ENCODE results near the gene LRRC18.

Gene LRRC18

DNA sequence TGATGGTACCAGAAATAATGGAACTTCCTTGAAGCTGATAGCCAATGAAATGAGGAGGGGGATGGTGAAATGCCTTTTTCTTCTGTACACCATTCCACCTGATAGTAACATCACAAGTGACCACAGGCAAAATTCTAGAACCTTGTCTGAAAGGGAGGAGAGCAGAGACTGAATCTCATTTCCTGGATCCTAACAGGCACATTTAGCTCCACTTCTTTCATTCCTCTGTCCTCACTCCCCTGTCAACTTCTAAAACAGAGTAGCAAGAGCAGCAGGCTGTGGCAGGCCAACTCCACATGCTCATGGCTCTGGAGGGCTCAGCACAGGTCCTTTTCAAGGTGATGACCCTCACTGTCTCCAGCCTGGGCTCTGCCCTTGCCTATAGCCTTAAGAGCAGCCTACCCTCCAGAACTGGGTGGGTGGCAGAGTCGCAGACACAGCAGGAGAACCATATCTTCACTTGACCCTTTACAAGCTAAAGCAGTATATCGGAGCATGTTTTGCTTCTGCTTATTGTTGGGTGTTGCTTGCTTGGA is at the start of gene LRRC18:
Gene LRRC18, minus strand, starts transcription at position 51 of the 536 bp plus-strand sequence. CDS start 25,685 bp downstream, outside the sequence.
- H3K4me1 Mint-ChIP-seq = peaks cover 3% of the 10 kb centered on the region
- peak within 1 kb of the TSS; percentile 9 for H3K27ac Mint-ChIP-seq
- no peak within 1 kb of the TSS for H3K4me3 Mint-ChIP-seq
- ATAC-seq (ENCODE audit: low read depth) (no peak), DNase-seq (ENCODE audit: low spot score in 2 of 2) (no peak)
- H3K36me3 Mint-ChIP-seq = peaks cover 22% of the 10 kb centered on the region
- H3K27me3 Mint-ChIP-seq = no peaks in the 10 kb centered on the region
- H3K9me3 Mint-ChIP-seq = no peaks in the 10 kb centered on the region

DNA sequence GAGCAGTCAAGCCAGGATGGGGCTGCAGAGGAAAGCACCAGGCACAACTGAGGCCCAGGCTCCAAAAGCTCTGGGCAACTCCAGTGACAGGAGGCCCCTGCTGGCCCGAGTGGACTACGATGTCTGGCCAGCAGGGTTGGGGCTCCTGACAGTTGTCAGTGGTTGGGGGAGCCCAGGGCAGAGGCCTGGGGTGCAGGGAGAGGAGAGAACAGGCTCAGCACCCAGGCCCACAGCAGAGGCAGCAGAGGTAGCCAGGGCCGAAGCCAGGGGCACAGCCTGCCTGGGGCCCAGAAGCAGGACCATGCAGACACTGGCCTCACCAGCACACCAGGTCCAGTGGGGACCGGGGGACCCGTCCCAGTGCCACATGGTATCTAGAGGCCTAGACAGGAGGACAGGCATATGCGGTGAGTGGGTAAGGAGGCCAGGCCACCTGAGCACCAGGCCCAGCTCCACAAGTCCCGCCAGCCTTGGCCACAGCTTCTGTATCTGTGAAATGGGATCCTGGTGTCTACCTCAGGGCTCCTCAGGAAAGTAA is 46.0 kb upstream of the LRRC18 start:
- Mint-ChIP-seq H3K27ac (peak overlapping the region; percentile 53), H3K36me3 (peaks cover 20% of the 10 kb centered on the region), H3K27me3 (no peaks in the 10 kb centered on the region), H3K4me1 (no peaks in the 10 kb centered on the region), H3K9me3 (no peaks in the 10 kb centered on the region), H3K4me3 (no peak overlapping the region)
- DNase-seq (ENCODE audit: low spot score in 2 of 2) (no peak), ATAC-seq (ENCODE audit: low read depth) (no peak)

DNA sequence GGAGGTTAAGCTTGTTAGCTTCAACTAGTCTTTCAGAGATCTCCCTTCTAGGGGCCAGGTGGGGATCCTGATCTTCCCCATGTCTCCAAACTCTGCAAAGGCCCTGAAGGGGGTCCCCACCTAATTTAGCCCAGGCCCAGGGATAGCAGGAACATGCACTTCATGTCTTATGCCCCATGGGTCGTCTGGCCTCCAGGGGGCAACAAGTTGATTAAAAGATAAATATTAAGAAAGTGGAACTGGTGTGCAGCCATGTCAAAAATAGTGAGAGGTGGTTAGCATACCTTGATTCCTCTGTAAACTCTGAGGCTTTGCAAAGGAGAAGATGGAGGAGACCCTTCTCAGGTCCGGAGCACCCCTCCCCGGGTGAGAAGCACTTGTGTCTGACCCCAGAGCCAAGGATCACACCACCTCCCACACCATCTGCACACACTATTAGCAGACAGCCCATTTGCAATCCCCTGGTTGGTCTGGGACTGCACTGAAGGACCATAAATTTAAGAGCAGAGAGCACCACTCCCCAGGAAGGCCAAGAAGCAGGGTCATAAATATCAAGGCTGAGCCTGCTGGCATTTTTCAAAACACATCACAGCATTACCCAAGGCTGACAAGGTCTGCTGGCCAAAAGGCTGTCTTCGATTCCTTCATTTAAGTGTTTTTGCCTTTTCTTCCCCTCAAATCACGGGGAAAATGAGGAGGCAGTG is 44.2 kb upstream of the LRRC18 start:
- H3K27me3 Mint-ChIP-seq = no peaks in the 10 kb centered on the region
- DNase-seq (ENCODE audit: low spot score in 2 of 2) = no peak
- ATAC-seq (ENCODE audit: low read depth) = no peak
- H3K4me1 Mint-ChIP-seq = peaks cover 3% of the 10 kb centered on the region
- peaks cover 31% of the 10 kb centered on the region for H3K36me3 Mint-ChIP-seq
- H3K27ac Mint-ChIP-seq = peak overlapping the region; percentile 59
- H3K4me3 Mint-ChIP-seq = no peak overlapping the region
- H3K9me3 Mint-ChIP-seq = no peaks in the 10 kb centered on the region

DNA sequence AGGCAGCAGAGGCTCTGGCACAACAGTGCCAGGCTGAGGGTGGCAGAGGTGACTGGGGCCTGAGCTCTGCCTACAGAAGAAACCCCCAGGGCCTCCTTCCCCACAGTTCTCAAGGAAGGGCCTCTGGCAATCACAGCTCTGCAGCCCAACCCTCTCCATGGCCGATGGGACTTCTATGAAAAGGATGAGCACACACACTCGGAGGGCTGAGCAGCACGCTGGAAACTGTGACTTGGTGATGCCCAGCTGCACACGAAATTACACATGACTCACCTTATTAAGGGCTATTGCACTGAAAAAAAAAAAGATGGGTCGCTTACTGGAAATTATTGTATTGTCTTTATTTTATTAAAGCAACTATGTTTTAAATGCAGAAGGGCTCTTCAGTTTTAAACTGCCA is 42.9 kb upstream of the LRRC18 start:
- Mint-ChIP-seq H3K4me1 (peaks cover 3% of the 10 kb centered on the region), H3K27me3 (no peaks in the 10 kb centered on the region), H3K4me3 (no peak overlapping the region), H3K36me3 (peaks cover 39% of the 10 kb centered on the region), H3K27ac (no peak overlapping the region), H3K9me3 (no peaks in the 10 kb centered on the region)
- DNase-seq (ENCODE audit: low spot score in 2 of 2) = no peak
- no peak for ATAC-seq (ENCODE audit: low read depth)

DNA sequence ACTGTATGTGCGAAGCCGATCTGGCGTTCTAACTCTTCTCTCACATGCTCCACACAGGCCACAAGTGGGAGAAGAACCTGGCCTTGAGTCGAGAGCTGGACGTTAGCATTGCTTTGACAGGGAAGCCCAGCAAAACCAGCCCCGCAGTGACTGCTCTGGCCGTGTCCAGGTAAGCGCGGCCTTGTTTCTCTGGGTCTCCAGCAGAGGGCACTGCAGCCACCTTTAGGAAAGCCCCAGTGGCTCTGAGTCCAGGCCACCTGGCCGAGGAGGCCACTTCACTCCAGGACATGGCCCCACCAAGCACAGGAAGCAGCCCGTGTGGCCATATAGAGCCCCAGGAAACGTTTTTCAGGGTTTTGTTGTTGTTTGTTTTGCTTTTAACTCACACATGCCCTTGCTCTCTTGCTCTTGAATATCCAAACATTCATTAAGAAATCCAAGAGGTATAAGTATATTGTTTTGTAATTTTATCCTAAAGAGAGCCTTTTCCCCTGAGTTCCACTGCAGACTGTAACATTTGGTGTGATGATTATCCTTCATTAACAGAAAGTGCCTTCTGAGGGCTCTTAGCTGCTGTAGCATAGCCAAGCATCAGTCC is 41.8 kb upstream of the LRRC18 start:
- no peaks in the 10 kb centered on the region for H3K9me3 Mint-ChIP-seq
- peak; percentile 57 for ATAC-seq (ENCODE audit: low read depth)
- H3K36me3 Mint-ChIP-seq = peaks cover 48% of the 10 kb centered on the region
- DNase-seq (ENCODE audit: low spot score in 2 of 2) = peak; percentile 25 to 54
- no peaks in the 10 kb centered on the region for H3K27me3 Mint-ChIP-seq
- no peak overlapping the region for H3K27ac Mint-ChIP-seq
- H3K4me1 Mint-ChIP-seq = peaks cover 3% of the 10 kb centered on the region
- H3K4me3 Mint-ChIP-seq = no peak overlapping the region

DNA sequence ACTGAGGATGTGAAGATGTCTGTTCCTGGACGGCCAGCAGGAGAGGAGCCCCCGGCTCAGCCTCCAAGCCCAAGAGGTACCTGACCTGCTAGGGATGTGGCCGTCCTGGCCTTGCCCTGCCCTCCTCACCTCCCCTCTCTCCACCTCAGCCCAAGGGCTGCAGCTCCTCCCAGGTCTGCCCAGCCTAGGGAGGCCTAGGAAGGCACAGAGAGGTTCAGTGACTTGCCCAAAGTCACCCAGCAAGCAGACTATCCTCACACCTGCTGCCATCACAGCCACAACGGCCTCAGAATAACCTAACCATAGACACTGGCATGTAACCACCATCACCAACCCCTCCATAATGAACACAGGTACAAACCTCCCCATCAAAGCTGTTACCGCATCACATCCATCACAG is 38.7 kb upstream of the LRRC18 start:
- Mint-ChIP-seq H3K27me3 (no peaks in the 10 kb centered on the region), H3K27ac (peak overlapping the region; percentile 54), H3K36me3 (peaks cover 54% of the 10 kb centered on the region), H3K4me1 (peaks cover 6% of the 10 kb centered on the region), H3K9me3 (no peaks in the 10 kb centered on the region), H3K4me3 (no peak overlapping the region)
- ATAC-seq (ENCODE audit: low read depth) (no peak), DNase-seq (ENCODE audit: low spot score in 2 of 2) (no peak)

DNA sequence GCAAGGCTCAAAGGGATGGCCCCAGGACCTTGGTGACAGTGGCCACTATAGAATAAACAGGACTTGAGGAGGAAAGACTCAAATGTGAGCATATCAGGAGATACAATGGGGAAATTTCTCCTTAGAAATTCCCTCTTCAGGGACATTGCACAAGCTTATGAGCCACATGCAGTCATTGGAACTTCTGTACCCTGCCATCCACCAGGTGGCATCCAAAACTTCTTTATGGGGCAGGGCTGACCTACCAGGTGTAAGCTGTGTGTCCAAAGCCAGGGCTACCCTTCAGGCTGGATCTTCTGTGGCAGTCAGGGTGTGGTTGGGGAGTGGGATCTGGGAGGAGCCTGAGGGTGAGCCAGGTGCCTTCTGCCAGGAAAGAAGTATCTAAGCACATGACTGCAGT is 36.6 kb upstream of the LRRC18 start:
- Mint-ChIP-seq H3K36me3 (peaks cover 55% of the 10 kb centered on the region), H3K4me3 (no peak overlapping the region)

DNA sequence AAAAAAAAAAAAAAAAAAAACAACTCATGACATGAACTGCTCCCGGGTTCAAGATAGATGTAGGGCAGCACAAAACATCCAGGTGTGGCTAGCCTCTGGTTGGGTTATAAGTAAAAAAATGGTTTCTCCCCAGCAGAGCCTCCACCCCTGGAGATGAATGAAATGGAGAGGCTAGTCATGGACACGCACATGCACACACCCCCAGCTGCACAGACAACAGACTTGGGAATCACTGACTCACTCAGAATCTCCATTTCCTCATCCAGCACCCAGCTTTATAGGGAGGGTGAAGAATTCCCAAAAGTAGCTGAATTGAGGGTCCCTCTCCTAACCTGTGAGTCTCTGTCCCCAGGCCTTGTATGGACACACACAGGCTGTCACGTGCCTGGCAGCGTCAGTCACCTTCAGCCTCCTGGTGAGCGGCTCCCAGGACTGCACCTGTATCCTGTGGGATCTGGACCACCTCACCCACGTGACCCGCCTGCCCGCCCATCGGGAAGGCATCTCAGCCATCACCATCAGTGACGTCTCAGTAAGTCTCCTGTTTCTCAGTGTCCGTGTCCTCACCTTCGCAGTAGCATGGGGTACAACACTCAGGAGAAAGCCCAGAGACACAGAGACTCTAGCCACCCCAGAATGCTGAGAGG is 35.0 kb upstream of the LRRC18 start:
- no peak overlapping the region for H3K4me3 Mint-ChIP-seq
- DNase-seq (ENCODE audit: low spot score in 2 of 2) (no peak), ATAC-seq (ENCODE audit: low read depth) (no peak)
- no peaks in the 10 kb centered on the region for H3K9me3 Mint-ChIP-seq
- H3K4me1 Mint-ChIP-seq = peaks cover 6% of the 10 kb centered on the region
- peaks cover 59% of the 10 kb centered on the region for H3K36me3 Mint-ChIP-seq
- H3K27ac Mint-ChIP-seq = peak overlapping the region; percentile 31
- H3K27me3 Mint-ChIP-seq = no peaks in the 10 kb centered on the region

More for the DNA sequence above, 36.6 kb upstream of the LRRC18 start:
- no peak for DNase-seq (ENCODE audit: low spot score in 2 of 2)
- no peaks in the 10 kb centered on the region for H3K27me3 Mint-ChIP-seq
- no peak for ATAC-seq (ENCODE audit: low read depth)
- peak overlapping the region; percentile 31 for H3K27ac Mint-ChIP-seq
- H3K4me1 Mint-ChIP-seq = peaks cover 6% of the 10 kb centered on the region
- H3K9me3 Mint-ChIP-seq = no peaks in the 10 kb centered on the region

DNA sequence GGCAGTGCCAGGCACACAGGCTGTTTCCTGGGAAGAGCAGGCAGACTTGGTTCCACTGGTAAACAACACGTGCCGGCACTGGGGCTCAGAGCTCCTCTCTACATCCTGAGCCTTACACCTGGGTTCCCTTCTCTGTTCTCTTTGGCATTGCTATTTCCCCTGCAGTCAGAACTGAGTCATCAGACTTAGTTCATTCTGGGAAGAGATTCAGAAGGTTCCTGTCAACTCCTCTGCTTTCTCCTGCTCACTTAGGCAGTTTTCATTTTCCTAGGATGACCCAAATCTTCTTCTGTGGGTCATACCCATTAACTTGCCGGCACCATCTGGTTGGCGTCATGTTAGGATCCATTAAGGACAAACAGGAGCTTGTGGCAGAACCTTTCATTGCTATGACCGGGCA is 33.4 kb upstream of the LRRC18 start:
- Mint-ChIP-seq H3K4me1 (peaks cover 3% of the 10 kb centered on the region), H3K9me3 (no peaks in the 10 kb centered on the region), H3K27me3 (no peaks in the 10 kb centered on the region), H3K4me3 (no peak overlapping the region), H3K36me3 (peaks cover 53% of the 10 kb centered on the region), H3K27ac (peak overlapping the region; percentile 4)
- ATAC-seq (ENCODE audit: low read depth) = no peak
- no peak for DNase-seq (ENCODE audit: low spot score in 2 of 2)

DNA sequence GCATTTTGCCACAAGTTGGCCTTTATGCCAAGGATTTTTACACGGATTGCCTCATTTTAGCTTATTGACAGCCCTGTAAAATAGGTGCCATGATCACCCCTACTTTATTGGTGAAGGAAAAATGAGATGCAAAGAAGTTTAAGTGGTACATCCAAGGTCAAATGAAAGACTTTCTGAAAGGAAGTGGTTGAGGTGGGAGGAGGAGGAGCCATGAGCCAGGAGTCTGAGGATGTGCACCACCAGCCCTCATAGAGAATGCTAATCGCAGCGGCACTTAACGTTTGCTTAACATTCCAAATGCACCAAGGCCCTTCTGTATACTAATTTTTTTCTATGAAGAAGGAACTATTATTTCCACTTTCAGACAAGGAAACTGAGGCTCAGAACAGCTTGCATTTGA is 31.0 kb upstream of the LRRC18 start:
- Mint-ChIP-seq H3K36me3 (peaks cover 51% of the 10 kb centered on the region), H3K4me3 (no peak overlapping the region)

DNA sequence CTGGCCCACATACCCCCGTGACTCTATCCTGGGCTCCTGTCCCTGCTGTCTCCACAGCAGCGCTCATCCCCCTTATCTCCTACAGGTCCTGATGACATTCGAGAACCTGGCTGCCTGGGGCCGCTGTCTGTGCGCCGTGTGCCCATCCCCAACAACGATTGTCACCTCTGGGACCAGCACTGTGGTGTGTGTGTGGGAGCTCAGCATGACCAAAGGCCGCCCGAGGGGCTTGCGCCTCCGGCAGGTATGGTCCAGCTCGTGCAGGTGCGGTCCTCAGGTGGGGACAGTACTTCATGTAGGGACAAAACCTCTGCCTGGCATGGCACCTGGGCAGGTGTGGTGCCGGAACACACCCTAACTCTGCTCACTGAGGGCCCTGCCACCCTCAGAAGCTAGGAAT is 30.4 kb upstream of the LRRC18 start:
- H3K27me3 Mint-ChIP-seq = no peaks in the 10 kb centered on the region
- peaks cover 52% of the 10 kb centered on the region for H3K36me3 Mint-ChIP-seq
- no peaks in the 10 kb centered on the region for H3K9me3 Mint-ChIP-seq
- no peak overlapping the region for H3K4me3 Mint-ChIP-seq
- H3K4me1 Mint-ChIP-seq = peaks cover 6% of the 10 kb centered on the region
- no peak overlapping the region for H3K27ac Mint-ChIP-seq
- no peak for DNase-seq (ENCODE audit: low spot score in 2 of 2)
- ATAC-seq (ENCODE audit: low read depth) = no peak

More for the DNA sequence above, 31.0 kb upstream of the LRRC18 start:
- ATAC-seq (ENCODE audit: low read depth) (no peak), DNase-seq (ENCODE audit: low spot score in 2 of 2) (no peak)
- H3K27me3 Mint-ChIP-seq = no peaks in the 10 kb centered on the region
- H3K4me1 Mint-ChIP-seq = peaks cover 8% of the 10 kb centered on the region
- H3K9me3 Mint-ChIP-seq = no peaks in the 10 kb centered on the region
- H3K27ac Mint-ChIP-seq = no peak overlapping the region

DNA sequence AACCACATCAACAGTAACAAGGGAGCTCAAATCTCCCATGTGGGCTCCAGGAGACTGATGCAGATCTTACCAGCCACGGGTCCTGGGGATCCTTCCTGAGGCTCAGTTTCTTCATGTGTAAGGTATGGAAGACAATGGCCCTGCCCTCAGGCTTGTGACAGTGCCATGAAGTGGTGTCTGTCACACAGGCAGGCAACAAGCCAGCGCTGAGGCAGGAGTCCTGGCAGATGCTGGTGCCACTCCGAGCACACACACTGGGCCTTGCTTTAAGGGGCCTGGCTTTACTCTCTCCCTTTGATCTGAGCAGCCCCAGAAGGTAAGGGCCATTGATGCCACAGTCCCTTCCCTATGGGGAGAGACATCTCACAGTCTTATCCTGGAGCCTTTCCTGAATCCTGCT is 28.4 kb upstream of the LRRC18 start:
- H3K9me3 Mint-ChIP-seq = no peaks in the 10 kb centered on the region

DNA sequence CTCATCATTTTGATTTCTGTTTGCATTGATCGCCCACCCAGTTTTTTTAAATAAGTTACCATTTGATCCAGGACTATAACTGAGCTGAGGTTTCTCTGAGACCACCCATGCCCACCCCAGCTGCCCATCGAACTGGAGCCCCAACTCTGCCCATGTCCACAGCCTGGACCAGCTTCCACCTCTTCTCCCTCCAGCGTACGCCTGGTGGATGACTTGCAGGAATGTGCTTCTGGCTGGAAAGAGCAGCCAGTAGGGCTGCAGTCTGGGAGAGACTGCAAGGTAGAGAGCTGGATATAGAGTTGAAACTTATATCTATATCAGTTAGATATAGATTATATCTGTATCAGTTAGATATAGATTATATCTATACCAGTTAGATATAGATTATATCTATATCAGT is 25.8 kb upstream of the LRRC18 start:
- Mint-ChIP-seq H3K9me3 (no peaks in the 10 kb centered on the region), H3K36me3 (peaks cover 50% of the 10 kb centered on the region), H3K27me3 (no peaks in the 10 kb centered on the region), H3K4me1 (peaks cover 6% of the 10 kb centered on the region), H3K4me3 (no peak overlapping the region), H3K27ac (peak overlapping the region; percentile 57)
- no peak for DNase-seq (ENCODE audit: low spot score in 2 of 2)
- ATAC-seq (ENCODE audit: low read depth) = no peak

More for the DNA sequence above, 28.4 kb upstream of the LRRC18 start:
- H3K36me3 Mint-ChIP-seq = peaks cover 50% of the 10 kb centered on the region
- peaks cover 6% of the 10 kb centered on the region for H3K4me1 Mint-ChIP-seq
- H3K27ac Mint-ChIP-seq = no peak overlapping the region
- no peaks in the 10 kb centered on the region for H3K27me3 Mint-ChIP-seq
- DNase-seq (ENCODE audit: low spot score in 2 of 2) (no peak), ATAC-seq (ENCODE audit: low read depth) (no peak)
- H3K4me3 Mint-ChIP-seq = no peak overlapping the region

DNA sequence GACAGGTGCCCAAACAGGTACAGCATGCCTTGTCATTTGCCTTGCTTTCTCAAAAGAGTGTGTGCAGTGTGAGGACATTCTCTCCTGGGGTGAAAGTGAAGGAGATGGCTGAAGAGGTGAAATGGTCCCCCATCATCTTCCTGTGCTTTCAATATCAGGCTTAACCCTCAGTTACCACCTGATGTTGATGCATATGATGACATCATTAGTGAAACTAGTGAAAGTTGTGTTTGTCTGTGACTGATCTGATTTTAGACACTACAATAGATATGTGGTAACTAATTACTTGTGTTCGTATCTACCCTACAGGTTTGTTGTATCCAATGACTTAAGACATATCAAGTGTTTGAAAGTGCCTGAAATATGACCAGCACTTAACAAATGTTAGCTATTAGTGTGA is 24.4 kb upstream of the LRRC18 start:
- peaks cover 6% of the 10 kb centered on the region for H3K4me1 Mint-ChIP-seq
- no peak overlapping the region for H3K4me3 Mint-ChIP-seq
- H3K9me3 Mint-ChIP-seq = no peaks in the 10 kb centered on the region
- ATAC-seq (ENCODE audit: low read depth) = no peak
- H3K27me3 Mint-ChIP-seq = no peaks in the 10 kb centered on the region
- H3K36me3 Mint-ChIP-seq = peaks cover 44% of the 10 kb centered on the region
- H3K27ac Mint-ChIP-seq = no peak overlapping the region
- DNase-seq (ENCODE audit: low spot score in 2 of 2) = no peak
